Islet of Langerhans (tissue), 1 donor: Measurements from ENCODE around the gene ZDHHC14.
"Not testable (repeated sequence)": the region's sequence is repeated elsewhere in the genome, so short reads cannot be mapped to it uniquely, and the experiment has no call there.

Source experiments
- FAIRE-seq: peaks from one replicate; lab custom pipeline; 2011; peaks lifted over from hg19 to GRCh38; lab: Jason Lieb, UNC

ZDHHC14 gene

GRCh38 chr6:157699777-157700636 is 319.0 kb downstream of the ZDHHC14 start:
- no peak for FAIRE-seq

GRCh38 chr6:157706351-157706750 is 325.4 kb downstream of the ZDHHC14 start:
- FAIRE-seq, result not testable (repeated sequence)

GRCh38 chr6:157706883-157707282 is 325.9 kb downstream of the ZDHHC14 start:
- no peak for FAIRE-seq

- FAIRE-seq, result no peak
Observed at GRCh38 chr6:157707576-157707975, 326.6 kb downstream of the ZDHHC14 start.

- no peak for FAIRE-seq
Observed at GRCh38 chr6:157708239-157708638, 327.2 kb downstream of the ZDHHC14 start.

GRCh38 chr6:157708933-157709332 is 327.9 kb downstream of the ZDHHC14 start:
- FAIRE-seq, result no peak

- FAIRE-seq, result no peak
Observed at GRCh38 chr6:157709555-157709954, 328.6 kb downstream of the ZDHHC14 start.

- no peak for FAIRE-seq
Observed at GRCh38 chr6:157710604-157711003, 329.6 kb downstream of the ZDHHC14 start.

- FAIRE-seq, result no peak
Observed at GRCh38 chr6:157711060-157711459, 330.1 kb downstream of the ZDHHC14 start.

- no peak for FAIRE-seq
Observed at GRCh38 chr6:157712585-157713295, 331.8 kb downstream of the ZDHHC14 start.

- no peak for FAIRE-seq
Observed at GRCh38 chr6:157713451-157714152, 332.6 kb downstream of the ZDHHC14 start.

GRCh38 chr6:157714153-157714490 is 333.1 kb downstream of the ZDHHC14 start:
- FAIRE-seq, result no peak

GRCh38 chr6:157715728-157716164 is 334.8 kb downstream of the ZDHHC14 start:
- no peak for FAIRE-seq

GRCh38 chr6:157716251-157716995 is 335.4 kb downstream of the ZDHHC14 start:
- no peak for FAIRE-seq

- no peak for FAIRE-seq
Observed at GRCh38 chr6:157717340-157717748, 336.4 kb downstream of the ZDHHC14 start.

GRCh38 chr6:157718503-157719187 is 337.7 kb downstream of the ZDHHC14 start:
- FAIRE-seq, result no peak

- FAIRE-seq, result not testable (repeated sequence)
Observed at GRCh38 chr6:157720964-157721363, 340.0 kb downstream of the ZDHHC14 start.

GRCh38 chr6:157721426-157721825 is 340.4 kb downstream of the ZDHHC14 start:
- no peak for FAIRE-seq

- no peak for FAIRE-seq
Observed at GRCh38 chr6:157721830-157722229, 340.8 kb downstream of the ZDHHC14 start.

- no peak for FAIRE-seq
Observed at GRCh38 chr6:157723376-157723775, 342.4 kb downstream of the ZDHHC14 start.

GRCh38 chr6:157724138-157724820 is 343.3 kb downstream of the ZDHHC14 start:
- no peak for FAIRE-seq
